Measurements from ENCODE around the gene TBX10. TPM values are rescaled to one million over a fixed set of nuclear protein-coding genes. Genes with fewer than 3 reads are reported as not detected.
"Not testable (repeated sequence)": the region's sequence is repeated elsewhere in the genome, so short reads cannot be mapped to it uniquely, and the experiment has no call there.

TBX10 gene
- total and polyA plus RNA-seq, 5 donors: not detected

DNA sequence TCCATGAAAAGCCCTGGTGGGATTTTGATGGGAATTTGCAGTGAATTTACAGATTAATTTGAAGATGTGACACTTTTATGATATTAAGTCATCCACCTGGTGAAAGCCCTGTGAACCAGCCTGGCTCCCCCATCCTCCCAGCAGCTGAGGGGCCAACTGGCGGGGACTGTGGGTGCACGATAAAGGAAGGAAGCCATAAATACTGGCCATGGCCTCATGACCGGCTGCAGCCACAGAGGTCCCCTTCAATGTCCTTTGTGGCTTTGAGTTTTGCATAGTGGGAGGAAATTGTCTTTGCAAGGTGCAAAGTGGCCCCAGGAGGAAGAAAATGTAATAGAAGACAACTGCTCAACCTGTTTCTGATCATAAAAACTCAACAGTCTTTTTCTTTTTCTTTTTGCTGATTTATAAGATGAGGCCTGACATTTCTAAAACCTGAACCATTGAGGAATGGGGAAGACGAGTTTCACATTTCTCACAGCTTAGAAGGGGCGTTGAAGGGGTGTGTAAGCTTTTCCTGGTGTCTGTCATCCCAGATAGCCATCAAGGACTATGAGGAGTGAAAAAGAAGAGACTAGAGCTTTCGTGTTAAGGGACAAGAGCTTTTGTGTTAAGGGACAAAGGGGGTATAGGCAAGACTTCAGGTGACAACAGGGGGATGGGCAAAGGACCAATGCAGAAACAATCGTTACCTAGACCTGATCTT, 39.1 kb downstream of the TBX10 start:
- Histone ChIP-seq H3K4me3 (ENCODE audit: low read length) (no peak overlapping the region), H3K27ac (ENCODE audit: low read length) (no peak overlapping the region), H3K9me3 (ENCODE audit: control insufficient read depth, low read length) (no peaks in the 10 kb centered on the region), H3K27me3 (ENCODE audit: control insufficient read depth, insufficient read depth) (no peaks in the 10 kb centered on the region), H3K4me1 (ENCODE audit: control insufficient read depth, insufficient read depth, low read length) (no peaks in the 10 kb centered on the region)
- intact Hi-C loops (cut with DNase I): no loop called here
- ATAC-seq (no peak), DNase-seq (no peak)
- 58% methylated on average over 7 of the region's 7 CpGs for WGBS

GRCh38 chr11:67599149-67599548, 40.4 kb downstream of the TBX10 start:
- Histone ChIP-seq H3K4me1 (ENCODE audit: control insufficient read depth, insufficient read depth, low read length) (no peaks in the 10 kb centered on the region), H3K4me3 (ENCODE audit: low read length) (no peak overlapping the region), H3K27ac (ENCODE audit: low read length) (no peak overlapping the region), H3K9me3 (ENCODE audit: control insufficient read depth, low read length) (no peaks in the 10 kb centered on the region), H3K27me3 (ENCODE audit: control insufficient read depth, insufficient read depth) (no peaks in the 10 kb centered on the region)
- no peak for DNase-seq
- intact Hi-C loops (cut with DNase I): no loop called here
- WGBS: 83% methylated on average over 1 of the region's 1 CpG
- ATAC-seq: no peak

DNA sequence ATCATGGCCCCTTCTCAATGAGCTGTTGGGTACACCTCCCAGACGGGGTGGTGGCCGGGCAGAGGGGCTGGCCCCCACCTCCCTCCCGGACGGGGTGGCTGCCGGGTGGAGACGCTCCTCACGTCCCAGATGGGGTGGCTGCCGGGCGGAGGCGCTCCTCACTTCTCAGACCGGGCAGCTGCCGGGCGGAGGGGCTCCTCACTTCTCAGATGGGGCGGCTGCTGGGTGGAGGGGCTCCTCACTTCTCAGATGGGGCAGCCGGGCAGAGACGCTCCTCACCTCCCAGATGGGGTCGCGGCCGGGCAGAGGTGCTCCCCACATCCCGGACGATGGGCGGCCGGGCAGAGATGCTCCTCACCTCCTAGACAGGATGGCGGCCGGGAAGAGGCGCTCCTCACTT, 41.6 kb downstream of the TBX10 start:
- H3K27ac ChIP-seq (ENCODE audit: low read length); ATAC-seq; intact Hi-C loops (cut with DNase I); H3K9me3 ChIP-seq (ENCODE audit: control insufficient read depth, low read length); H3K4me3 ChIP-seq (ENCODE audit: low read length); H3K27me3 ChIP-seq (ENCODE audit: control insufficient read depth, insufficient read depth); H3K4me1 ChIP-seq (ENCODE audit: control insufficient read depth, insufficient read depth, low read length): not testable (repeated sequence)
- WGBS: 95% methylated on average over 26 of the region's 26 CpGs
- peak in 1 of 3 donors; percentile 58 for DNase-seq

- ATAC-seq; H3K4me3 ChIP-seq (ENCODE audit: low read length); H3K9me3 ChIP-seq (ENCODE audit: control insufficient read depth, low read length); H3K27me3 ChIP-seq (ENCODE audit: control insufficient read depth, insufficient read depth); intact Hi-C loops (cut with DNase I); H3K4me1 ChIP-seq (ENCODE audit: control insufficient read depth, insufficient read depth, low read length); DNase-seq; H3K27ac ChIP-seq (ENCODE audit: low read length): not testable (repeated sequence)
- no CpG with 5 or more reads among the region's 3 CpGs for WGBS
Observed at GRCh38 chr11:67597458-67597857, 42.1 kb downstream of the TBX10 start.

- 84% methylated on average over 1 of the region's 1 CpG for WGBS
- Histone ChIP-seq H3K9me3 (ENCODE audit: control insufficient read depth, low read length) (no peaks in the 10 kb centered on the region), H3K4me3 (ENCODE audit: low read length) (no peak overlapping the region), H3K27me3 (ENCODE audit: control insufficient read depth, insufficient read depth) (no peaks in the 10 kb centered on the region), H3K4me1 (ENCODE audit: control insufficient read depth, insufficient read depth, low read length) (no peaks in the 10 kb centered on the region), H3K27ac (ENCODE audit: low read length) (no peak overlapping the region)
- DNase-seq: no peak
- intact Hi-C loops (cut with DNase I): no loop called here
- no peak for ATAC-seq
Observed at GRCh38 chr11:67596753-67597300, 42.7 kb downstream of the TBX10 start.

- Histone ChIP-seq H3K9me3 (ENCODE audit: control insufficient read depth, low read length) (no peaks in the 10 kb centered on the region), H3K27ac (ENCODE audit: low read length) (no peak overlapping the region), H3K27me3 (ENCODE audit: control insufficient read depth, insufficient read depth) (no peaks in the 10 kb centered on the region), H3K4me1 (ENCODE audit: control insufficient read depth, insufficient read depth, low read length) (no peaks in the 10 kb centered on the region), H3K4me3 (ENCODE audit: low read length) (no peak overlapping the region)
- no peak for DNase-seq
- WGBS: 64% methylated on average over 3 of the region's 3 CpGs
- intact Hi-C loops (cut with DNase I): no loop called here
- no peak for ATAC-seq
Observed at GRCh38 chr11:67594480-67594879, 45.1 kb downstream of the TBX10 start.

- DNase-seq (no peak), ATAC-seq (no peak)
- intact Hi-C loops (cut with DNase I): no loop called here
- H3K9me3 ChIP-seq (ENCODE audit: control insufficient read depth, low read length): no peaks in the 10 kb centered on the region
- no peaks in the 10 kb centered on the region for H3K27me3 ChIP-seq (ENCODE audit: control insufficient read depth, insufficient read depth)
- H3K27ac ChIP-seq (ENCODE audit: low read length): no peak overlapping the region
- H3K4me1 ChIP-seq (ENCODE audit: control insufficient read depth, insufficient read depth, low read length): no peaks in the 10 kb centered on the region
- 71% methylated on average over 3 of the region's 3 CpGs for WGBS
- no peak overlapping the region for H3K4me3 ChIP-seq (ENCODE audit: low read length)
Observed at GRCh38 chr11:67593565-67593905, 46.0 kb downstream of the TBX10 start.

GRCh38 chr11:67592880-67593564, 46.5 kb downstream of the TBX10 start:
- no peaks in the 10 kb centered on the region for H3K27me3 ChIP-seq (ENCODE audit: control insufficient read depth, insufficient read depth)
- DNase-seq (no peak), ATAC-seq (no peak)
- intact Hi-C loops (cut with DNase I): no loop called here
- H3K9me3 ChIP-seq (ENCODE audit: control insufficient read depth, low read length): no peaks in the 10 kb centered on the region
- no peak overlapping the region for H3K27ac ChIP-seq (ENCODE audit: low read length)
- H3K4me3 ChIP-seq (ENCODE audit: low read length): no peak overlapping the region
- 69% methylated on average over 12 of the region's 12 CpGs for WGBS
- no peaks in the 10 kb centered on the region for H3K4me1 ChIP-seq (ENCODE audit: control insufficient read depth, insufficient read depth, low read length)

GRCh38 chr11:67588899-67589415, 50.6 kb downstream of the TBX10 start:
- DNase-seq; H3K4me3 ChIP-seq (ENCODE audit: low read length); H3K9me3 ChIP-seq (ENCODE audit: control insufficient read depth, low read length); H3K27ac ChIP-seq (ENCODE audit: low read length); intact Hi-C loops (cut with DNase I); H3K27me3 ChIP-seq (ENCODE audit: control insufficient read depth, insufficient read depth); ATAC-seq; H3K4me1 ChIP-seq (ENCODE audit: control insufficient read depth, insufficient read depth, low read length): not testable (repeated sequence)
- whole genome bisulfite sequencing: 76% methylated on average over 11 of the region's 11 CpGs

DNA sequence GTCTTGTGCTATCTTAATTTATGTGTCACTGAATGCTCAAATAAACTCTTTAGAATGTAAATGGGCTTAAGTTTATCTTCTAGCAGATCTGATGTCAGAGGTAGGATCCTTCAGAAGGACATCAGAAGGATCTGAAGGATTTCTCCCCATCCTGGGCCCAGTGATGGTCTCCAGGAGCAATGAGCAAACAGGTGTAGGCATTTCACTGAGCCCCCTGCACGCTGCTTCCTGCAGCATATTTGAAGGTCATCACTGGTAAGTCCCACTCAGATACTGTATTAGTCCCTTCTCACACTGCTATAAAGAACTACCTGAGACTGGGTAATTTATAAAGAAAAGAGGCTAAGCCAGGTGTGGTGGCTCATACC, 51.4 kb downstream of the TBX10 start:
- 92% methylated on average over 1 of the region's 1 CpG for WGBS
- H3K27ac ChIP-seq (ENCODE audit: low read length): no peak overlapping the region

DNA sequence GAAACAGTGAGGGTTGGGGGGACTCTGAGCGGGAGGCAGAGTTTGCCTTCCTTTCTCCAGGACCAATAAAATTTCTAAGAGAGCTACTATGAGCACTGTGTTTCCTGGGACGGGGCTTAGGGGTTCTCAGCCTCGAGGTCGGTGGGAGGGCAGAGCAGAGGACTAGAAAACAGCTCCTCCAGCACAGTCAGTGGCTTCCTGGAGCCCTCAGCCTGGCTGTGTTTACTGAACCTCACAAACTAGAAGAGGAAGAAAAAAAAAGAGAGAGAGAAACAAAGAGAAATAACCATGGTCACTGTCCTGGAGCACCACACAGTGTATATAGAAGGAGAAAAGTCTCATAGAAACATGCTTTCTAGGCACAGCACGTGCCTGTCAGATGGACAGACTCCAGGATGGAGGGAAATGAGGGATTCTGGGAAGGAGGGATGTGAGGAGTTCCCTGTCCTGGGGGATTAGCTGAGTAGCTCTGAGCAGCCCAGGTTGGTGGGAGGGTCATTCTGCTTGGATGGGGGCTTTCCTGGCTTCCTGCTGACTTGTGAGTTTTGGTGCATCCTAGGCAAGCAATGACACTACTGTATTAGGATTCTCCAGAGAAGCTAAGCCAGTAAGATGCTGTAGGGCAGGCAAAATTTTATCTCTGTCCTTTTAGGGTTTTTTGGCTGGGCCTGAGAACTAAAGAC, 52.9 kb downstream of the TBX10 start:
- Histone ChIP-seq H3K4me1 (ENCODE audit: control insufficient read depth, insufficient read depth, low read length) (no peaks in the 10 kb centered on the region), H3K4me3 (ENCODE audit: low read length) (no peak overlapping the region), H3K27me3 (ENCODE audit: control insufficient read depth, insufficient read depth) (no peaks in the 10 kb centered on the region), H3K27ac (ENCODE audit: low read length) (no peak overlapping the region), H3K9me3 (ENCODE audit: control insufficient read depth, low read length) (no peaks in the 10 kb centered on the region)
- 79% methylated on average over 5 of the region's 5 CpGs for WGBS
- DNase-seq (no peak), ATAC-seq (no peak)
- intact Hi-C loops (cut with DNase I): no loop called here

More for the DNA sequence above, 51.4 kb downstream of the TBX10 start:
- Histone ChIP-seq H3K9me3 (ENCODE audit: control insufficient read depth, low read length) (no peaks in the 10 kb centered on the region), H3K4me1 (ENCODE audit: control insufficient read depth, insufficient read depth, low read length) (no peaks in the 10 kb centered on the region), H3K27me3 (ENCODE audit: control insufficient read depth, insufficient read depth) (no peaks in the 10 kb centered on the region), H3K4me3 (ENCODE audit: low read length) (no peak overlapping the region)
- ATAC-seq (no peak), DNase-seq (no peak)
- intact Hi-C loops (cut with DNase I): no loop called here

Measured in right cardiac atrium (tissue), 5 donors.